Thoracic aorta (tissue), 2 donors: Measurements from ENCODE around the gene RPS6KA6. TPM values are rescaled to one million over a fixed set of nuclear protein-coding genes. Genes with fewer than 3 reads are reported as not detected.

ENCODE experiments used
- ATAC-seq: fragments of 150-250 bp; one replicate; pipeline ENCODE4 v1.8.0; 2017; ENCODE audit warnings: low read depth; ENCODE audit not compliant: insufficient number of reproducible peaks, low FRiP score
- DNase-seq: peaks from one replicate; pipeline ENCODE4 v3.0.0-alpha.2; 2020; ENCODE audit warnings: low spot score
- H3K27ac ChIP-seq, 2 donors: fragments of 200-600 bp; sonication (generic); 1 replicate in 1 of 2; 2 replicates in 1 of 2; pipeline ENCODE4 v1.5.1; 2016; ENCODE audit warnings: mild to moderate bottlenecking in 2 of 2, moderate library complexity in 2 of 2
- H3K27me3 ChIP-seq: fragments of 200-600 bp; sonication (generic); replicated peaks from 2 replicates; pipeline ENCODE4 v1.6.0; 2016; ENCODE audit warnings: mild to moderate bottlenecking; ENCODE audit not compliant: insufficient read depth
- H3K36me3 ChIP-seq: fragments of 200-600 bp; sonication (generic); one replicate; pipeline ENCODE4 v1.5.1; 2016
- H3K4me1 ChIP-seq, 2 donors: fragments of 200-600 bp; sonication (generic); 1 replicate in 1 of 2; 2 replicates in 1 of 2; pipeline versions ENCODE4 v1.5.1 to v1.6.0; 2016; ENCODE audit warnings: low read depth in 2 of 2, mild to moderate bottlenecking in 1 of 2; ENCODE audit not compliant: control insufficient read depth in 1 of 2
- H3K4me3 ChIP-seq: fragments of 200-600 bp; sonication (generic); 2 replicates; pipeline ENCODE4 v1.5.1; 2016; ENCODE audit warnings: mild to moderate bottlenecking
- H3K9me3 ChIP-seq: fragments of 200-600 bp; sonication (generic); 2 replicates; pipeline ENCODE4 v1.5.1; 2016
- total RNA-seq, 2 donors: library from RNA; depleted of rRNA; stranded (reverse); fragments of >200 nt; gene quantifications; one replicate each; pipeline versions ENCODE4 v1.1.0 to v1.2.3, GENCODE V29; 2016
- TF ChIP-seq, protein P1 (sequence below): fragments of 200-600 bp; sonication (generic); IDR thresholded peaks from one replicate; pipeline ENCODE4 v1.5.1; 2019; ENCODE audit warnings: antibody characterized with exemption

Gene RPS6KA6
- total RNA-seq, 2 donors from 2014 or later = 8.5 to 9.6 TPM

DNA sequence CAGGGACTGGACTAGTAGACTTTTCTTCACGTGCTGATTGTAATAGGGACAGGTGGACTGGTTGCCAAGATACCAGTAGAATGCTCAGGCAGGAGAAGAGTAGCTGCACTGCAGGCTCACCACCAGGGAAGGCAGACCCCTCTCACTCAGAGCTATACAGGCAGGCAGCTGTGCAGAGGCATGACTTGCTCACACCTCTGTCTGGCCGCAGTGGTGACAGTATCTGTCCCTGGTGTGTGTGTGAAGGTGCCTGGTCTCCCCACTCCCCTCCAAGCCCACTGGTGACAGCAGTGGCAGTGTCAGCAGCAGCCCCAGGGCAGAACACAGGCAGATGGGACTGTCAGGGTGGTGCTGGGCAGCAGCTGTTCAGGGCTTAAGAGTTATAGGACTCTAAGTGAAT lies 140.7 kb downstream of the RPS6KA6 start:
- ATAC-seq (no peak), DNase-seq (no peak)
- TF ChIP-seq, protein P1, sequence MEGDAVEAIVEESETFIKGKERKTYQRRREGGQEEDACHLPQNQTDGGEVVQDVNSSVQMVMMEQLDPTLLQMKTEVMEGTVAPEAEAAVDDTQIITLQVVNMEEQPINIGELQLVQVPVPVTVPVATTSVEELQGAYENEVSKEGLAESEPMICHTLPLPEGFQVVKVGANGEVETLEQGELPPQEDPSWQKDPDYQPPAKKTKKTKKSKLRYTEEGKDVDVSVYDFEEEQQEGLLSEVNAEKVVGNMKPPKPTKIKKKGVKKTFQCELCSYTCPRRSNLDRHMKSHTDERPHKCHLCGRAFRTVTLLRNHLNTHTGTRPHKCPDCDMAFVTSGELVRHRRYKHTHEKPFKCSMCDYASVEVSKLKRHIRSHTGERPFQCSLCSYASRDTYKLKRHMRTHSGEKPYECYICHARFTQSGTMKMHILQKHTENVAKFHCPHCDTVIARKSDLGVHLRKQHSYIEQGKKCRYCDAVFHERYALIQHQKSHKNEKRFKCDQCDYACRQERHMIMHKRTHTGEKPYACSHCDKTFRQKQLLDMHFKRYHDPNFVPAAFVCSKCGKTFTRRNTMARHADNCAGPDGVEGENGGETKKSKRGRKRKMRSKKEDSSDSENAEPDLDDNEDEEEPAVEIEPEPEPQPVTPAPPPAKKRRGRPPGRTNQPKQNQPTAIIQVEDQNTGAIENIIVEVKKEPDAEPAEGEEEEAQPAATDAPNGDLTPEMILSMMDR = no peak
- no peaks in the 10 kb centered on the region for H3K4me1 ChIP-seq
- H3K27me3 ChIP-seq = no peaks in the 10 kb centered on the region
- no peak overlapping the region for H3K27ac ChIP-seq
- H3K9me3 ChIP-seq = no peaks in the 10 kb centered on the region
- H3K36me3 ChIP-seq = no peaks in the 10 kb centered on the region
- H3K4me3 ChIP-seq = no peak overlapping the region

DNA sequence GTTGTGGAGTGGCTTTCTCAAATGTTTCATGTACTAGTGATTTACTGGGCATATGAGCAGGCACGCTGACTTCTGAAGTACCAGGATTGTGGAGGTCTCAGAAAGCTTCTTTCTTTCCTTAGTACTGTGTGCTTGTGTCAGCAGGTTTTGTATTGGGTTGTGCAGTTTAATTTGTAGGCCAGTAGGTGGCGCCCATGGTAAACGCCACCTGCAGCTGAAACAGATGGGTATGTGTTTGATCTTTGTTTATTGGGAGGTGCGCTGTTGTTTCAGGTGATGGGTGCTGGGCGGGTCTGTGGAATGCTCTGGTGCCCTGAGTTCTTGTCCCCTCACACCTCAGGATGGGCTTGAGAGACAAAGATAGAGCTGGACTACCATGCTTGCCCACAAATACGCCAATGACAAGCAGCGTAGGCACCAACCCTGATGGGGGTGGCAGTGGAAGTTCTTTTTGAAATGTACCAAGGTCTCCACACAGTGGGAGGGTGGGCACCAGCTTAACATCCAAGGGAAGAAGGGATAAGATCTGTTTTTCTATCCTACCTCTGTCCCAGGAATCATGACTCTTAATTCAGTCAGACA lies 141.5 kb downstream of the RPS6KA6 start:
- no peaks in the 10 kb centered on the region for H3K9me3 ChIP-seq
- TF ChIP-seq, protein P1 = peak; percentile 37
- ATAC-seq (no peak), DNase-seq (no peak)
- no peaks in the 10 kb centered on the region for H3K27me3 ChIP-seq
- H3K27ac ChIP-seq = no peak overlapping the region
- H3K36me3 ChIP-seq = no peaks in the 10 kb centered on the region
- H3K4me3 ChIP-seq = peak overlapping the region; percentile 14
- no peaks in the 10 kb centered on the region for H3K4me1 ChIP-seq

DNA sequence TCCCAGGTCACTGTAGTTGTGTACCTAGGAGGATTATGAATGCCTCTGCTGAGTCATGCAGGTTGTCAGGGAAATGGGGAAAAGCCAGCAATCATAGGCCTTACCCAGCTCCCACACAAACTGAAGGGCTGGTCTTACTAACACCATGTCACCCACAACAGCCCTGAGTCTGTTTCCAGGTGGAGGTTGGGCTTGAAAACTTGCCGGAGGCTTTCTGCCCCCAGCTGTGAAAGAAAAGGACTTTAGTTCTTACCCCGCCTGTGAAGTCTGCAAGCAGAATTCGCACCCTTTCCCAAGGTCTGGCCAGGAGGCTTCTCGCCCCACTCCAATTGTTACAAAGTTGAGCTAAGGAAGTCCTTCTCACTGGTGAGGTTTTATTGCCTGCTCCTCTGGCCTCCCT lies 143.9 kb downstream of the RPS6KA6 start:
- H3K27ac ChIP-seq = no peak overlapping the region
- H3K9me3 ChIP-seq = no peaks in the 10 kb centered on the region
- H3K27me3 ChIP-seq = no peaks in the 10 kb centered on the region
- ATAC-seq (no peak), DNase-seq (no peak)
- H3K4me1 ChIP-seq = no peaks in the 10 kb centered on the region
- no peaks in the 10 kb centered on the region for H3K36me3 ChIP-seq
- TF ChIP-seq, protein P1 = no peak
- no peak overlapping the region for H3K4me3 ChIP-seq
